GM23338 (cell line): ENCODE results near the gene ALPI. TPM values are rescaled to one million over a fixed set of nuclear protein-coding genes. Genes with fewer than 3 reads are reported as not detected.

Source experiments
- ATAC-seq: fragments of 200-7000 bp; cut with Tn5 transposase; 3 replicates; pipeline ENCODE4 v1.9.1; 2020
- DNase-seq: peaks from one replicate; pipeline ENCODE4 v3.0.0-alpha.2; 2015; ENCODE audit warnings: low spot score
- H2AFZ ChIP-seq: fragments of 200-600 bp; sonication (generic); 2 replicates; pipeline ENCODE4 v1.8.0; 2016; ENCODE audit warnings: antibody characterized with exemption, mild to moderate bottlenecking, moderate library complexity
- H3F3A ChIP-seq: fragments of 200-600 bp; sonication (generic); replicated peaks from 2 replicates; pipeline ENCODE4 v1.8.0; 2017; ENCODE audit warnings: antibody characterized with exemption, mixed run types, low read depth
- H3K27ac ChIP-seq: fragments of 200-600 bp; sonication (generic); 2 replicates; pipeline ENCODE4 v1.6.1; 2016; ENCODE audit warnings: low read depth
- H3K27me3 ChIP-seq: fragments of 200-600 bp; sonication (generic); 2 replicates; pipeline ENCODE4 v1.8.0; 2016; ENCODE audit warnings: mild to moderate bottlenecking, mixed run types, moderate library complexity; ENCODE audit not compliant: insufficient read depth
- H3K36me3 ChIP-seq: fragments of 200-600 bp; sonication (generic); 2 replicates; pipeline ENCODE4 v1.8.0; 2016; ENCODE audit warnings: mild to moderate bottlenecking; ENCODE audit not compliant: insufficient read depth
- H3K4me1 ChIP-seq: fragments of 200-600 bp; sonication (generic); 2 replicates; pipeline ENCODE4 v1.8.0; 2016; ENCODE audit warnings: mild to moderate bottlenecking, moderate library complexity; ENCODE audit not compliant: insufficient read depth
- H3K4me2 ChIP-seq: fragments of 200-600 bp; sonication (generic); 2 replicates; pipeline ENCODE4 v1.7.1; 2017; ENCODE audit warnings: mixed run types
- H3K4me3 ChIP-seq: fragments of 200-600 bp; sonication (generic); 2 replicates; pipeline ENCODE4 v1.6.1; 2016; ENCODE audit warnings: mixed run types
- H3K79me2 ChIP-seq: fragments of 200-600 bp; sonication (generic); replicated peaks from 2 replicates; pipeline ENCODE4 v1.8.0; 2017; ENCODE audit warnings: mild to moderate bottlenecking; ENCODE audit not compliant: insufficient read depth
- H3K9me2 ChIP-seq: fragments of 200-600 bp; sonication (generic); 2 replicates; pipeline ENCODE4 v1.8.0; 2017; ENCODE audit not compliant: insufficient read depth
- H4K20me1 ChIP-seq: fragments of 200-600 bp; sonication (generic); replicated peaks from 2 replicates; pipeline ENCODE4 v1.8.0; 2017; ENCODE audit warnings: mild to moderate bottlenecking; ENCODE audit not compliant: insufficient read depth
- H3K27ac Mint-ChIP-seq: 2 replicates; pipeline ENCODE4 v1.8.0; 2020; ENCODE audit warnings: inconsistent platforms, mild to moderate bottlenecking, moderate library complexity, mixed read lengths
- H3K27me3 Mint-ChIP-seq: 3 replicates; pipeline ENCODE4 v1.8.0; 2022; ENCODE audit warnings: low read depth, mild to moderate bottlenecking, moderate library complexity, mixed read lengths, inconsistent platforms; ENCODE audit not compliant: insufficient read depth, poor library complexity
- H3K36me3 Mint-ChIP-seq: 3 replicates; pipeline ENCODE4 v1.8.0; 2021; ENCODE audit warnings: low read depth, mild to moderate bottlenecking, inconsistent platforms, moderate library complexity, mixed read lengths
- H3K4me1 Mint-ChIP-seq: 3 replicates; pipeline ENCODE4 v1.8.0; 2020; ENCODE audit warnings: mild to moderate bottlenecking, inconsistent platforms, mixed read lengths
- H3K4me3 Mint-ChIP-seq: 3 replicates; pipeline ENCODE4 v1.8.0; 2021; ENCODE audit warnings: moderate library complexity, mild to moderate bottlenecking, inconsistent platforms, mixed read lengths
- H3K9me3 Mint-ChIP-seq: 3 replicates; pipeline ENCODE4 v1.8.0; 2020; ENCODE audit warnings: moderate library complexity, mild to moderate bottlenecking, inconsistent platforms, mixed read lengths
- CREB1 ChIP-seq: fragments of 250-450 bp; sonication (Bioruptor Pico); IDR thresholded peaks from 2 replicates; pipeline ENCODE4 v1.5.0; 2020; ENCODE audit warnings: low read depth, mild to moderate bottlenecking, moderate library complexity
- EZH2phosphoT487 ChIP-seq: fragments of 200-600 bp; sonication (generic); IDR thresholded peaks from one replicate; pipeline ENCODE4 v1.8.1; 2018; ENCODE audit warnings: antibody characterized with exemption; ENCODE audit not compliant: unreplicated experiment
- JUNB ChIP-seq: IDR thresholded peaks from one replicate; pipeline ENCODE4 v1.6.1; 2016; ENCODE audit warnings: antibody characterized with exemption; ENCODE audit not compliant: unreplicated experiment
- NANOG ChIP-seq: IDR thresholded peaks from 2 replicates; pipeline ENCODE4 v1.6.1; 2016; ENCODE audit warnings: antibody characterized with exemption, borderline replicate concordance
- POLR2AphosphoS5 ChIP-seq: IDR thresholded peaks from 2 replicates; pipeline ENCODE4 v1.6.1; 2016; ENCODE audit warnings: antibody characterized with exemption, low read depth
- STAT1 ChIP-seq: IDR thresholded peaks from one replicate; pipeline ENCODE4 v1.6.1; 2016; ENCODE audit warnings: antibody characterized with exemption; ENCODE audit not compliant: unreplicated experiment
- ZNF114 ChIP-seq: fragments of 250-450 bp; sonication (Bioruptor Pico); IDR thresholded peaks from 2 replicates; pipeline ENCODE4 v1.5.0; 2020; ENCODE audit warnings: mild to moderate bottlenecking, moderate library complexity
- ZNF331 ChIP-seq: fragments of 250-450 bp; sonication (Bioruptor Pico); IDR thresholded peaks from 2 replicates; pipeline ENCODE4 v1.5.0; 2020; ENCODE audit warnings: low read depth, mild to moderate bottlenecking, moderate library complexity
- polyA plus RNA-seq: library from polyadenylated mRNA; unstranded; fragments of >200 nt; fragmentation: Nextera tagmentation; extraction: Ambion mirVana; gene quantifications from 2 replicates; pipeline ENCODE4 v1.2.1, GENCODE V29; 2016
- total RNA-seq: library from RNA; depleted of rRNA; stranded (reverse); fragments of >200 nt; shearing (Covaris generic); gene quantifications from 2 replicates; pipeline ENCODE4 v1.2.3, GENCODE V29; 2014
- TF ChIP-seq, protein P1 (sequence below): fragments of 250-450 bp; sonication (Bioruptor Pico); IDR thresholded peaks from 2 replicates; pipeline ENCODE4 v1.5.0; 2020; ENCODE audit warnings: mild to moderate bottlenecking, moderate library complexity
- TF ChIP-seq, protein P2 (sequence below): IDR thresholded peaks from 2 replicates; pipeline ENCODE4 v1.6.1; 2016; ENCODE audit warnings: antibody characterized with exemption
- TF ChIP-seq, protein P3 (sequence below), 2 experiments: fragments of 200-600 bp in 1 of 2; sonication (generic) in 1 of 2; conservative IDR thresholded peaks; 2 replicates each; pipeline versions ENCODE4 v1.5.1 to v1.6.1; 2016 to 2017; ENCODE audit warnings: antibody characterized with exemption in 2 of 2, low read depth in 2 of 2, mild to moderate bottlenecking in 2 of 2, moderate library complexity in 1 of 2
- TF ChIP-seq, protein P4 (sequence below): IDR thresholded peaks from one replicate; pipeline ENCODE4 v1.6.1; 2018; ENCODE audit warnings: antibody characterized with exemption; ENCODE audit not compliant: unreplicated experiment

ALPI gene
- total and polyA plus RNA-seq, 2 experiments from 2014 or later = not detected

DNA sequence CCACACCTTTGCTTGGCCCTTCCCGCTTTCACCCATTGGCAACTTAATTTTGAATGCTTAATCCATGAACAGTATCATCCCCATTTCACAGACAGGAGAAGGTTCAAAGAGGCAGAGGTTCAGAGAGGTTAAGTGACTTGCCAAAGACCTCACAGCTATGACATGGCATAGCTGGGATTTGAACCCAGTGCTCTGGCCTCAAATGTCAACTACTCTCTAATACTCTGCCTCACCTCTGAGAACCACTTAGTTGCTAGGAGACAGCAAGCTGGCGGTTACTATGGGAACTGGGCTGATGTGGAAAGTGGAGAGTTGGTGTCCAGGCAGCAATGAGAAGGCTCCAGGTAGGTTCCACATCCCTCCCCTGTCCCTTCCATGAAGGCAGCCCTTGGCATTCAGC, 48.5 kb downstream of the ALPI start:
- H3K79me2 ChIP-seq = no peaks in the 10 kb centered on the region
- Mint-ChIP-seq H3K4me1 (peaks cover 30% of the 10 kb centered on the region), H3K27me3 (peaks cover 64% of the 10 kb centered on the region), H3K4me3 (peak overlapping the region; percentile 81), H3K36me3 (no peaks in the 10 kb centered on the region), H3K9me3 (no peaks in the 10 kb centered on the region), H3K27ac (no peak overlapping the region)
- DNase-seq (peak; percentile 62), ATAC-seq (no peak)
- H4K20me1 ChIP-seq = no peaks in the 10 kb centered on the region
- no peak overlapping the region for H3K4me2 ChIP-seq
- TF ChIP-seq NANOG = no peak
- no peak for TF ChIP-seq EZH2phosphoT487
- no peak for TF ChIP-seq JUNB
- TF ChIP-seq, protein P1, sequence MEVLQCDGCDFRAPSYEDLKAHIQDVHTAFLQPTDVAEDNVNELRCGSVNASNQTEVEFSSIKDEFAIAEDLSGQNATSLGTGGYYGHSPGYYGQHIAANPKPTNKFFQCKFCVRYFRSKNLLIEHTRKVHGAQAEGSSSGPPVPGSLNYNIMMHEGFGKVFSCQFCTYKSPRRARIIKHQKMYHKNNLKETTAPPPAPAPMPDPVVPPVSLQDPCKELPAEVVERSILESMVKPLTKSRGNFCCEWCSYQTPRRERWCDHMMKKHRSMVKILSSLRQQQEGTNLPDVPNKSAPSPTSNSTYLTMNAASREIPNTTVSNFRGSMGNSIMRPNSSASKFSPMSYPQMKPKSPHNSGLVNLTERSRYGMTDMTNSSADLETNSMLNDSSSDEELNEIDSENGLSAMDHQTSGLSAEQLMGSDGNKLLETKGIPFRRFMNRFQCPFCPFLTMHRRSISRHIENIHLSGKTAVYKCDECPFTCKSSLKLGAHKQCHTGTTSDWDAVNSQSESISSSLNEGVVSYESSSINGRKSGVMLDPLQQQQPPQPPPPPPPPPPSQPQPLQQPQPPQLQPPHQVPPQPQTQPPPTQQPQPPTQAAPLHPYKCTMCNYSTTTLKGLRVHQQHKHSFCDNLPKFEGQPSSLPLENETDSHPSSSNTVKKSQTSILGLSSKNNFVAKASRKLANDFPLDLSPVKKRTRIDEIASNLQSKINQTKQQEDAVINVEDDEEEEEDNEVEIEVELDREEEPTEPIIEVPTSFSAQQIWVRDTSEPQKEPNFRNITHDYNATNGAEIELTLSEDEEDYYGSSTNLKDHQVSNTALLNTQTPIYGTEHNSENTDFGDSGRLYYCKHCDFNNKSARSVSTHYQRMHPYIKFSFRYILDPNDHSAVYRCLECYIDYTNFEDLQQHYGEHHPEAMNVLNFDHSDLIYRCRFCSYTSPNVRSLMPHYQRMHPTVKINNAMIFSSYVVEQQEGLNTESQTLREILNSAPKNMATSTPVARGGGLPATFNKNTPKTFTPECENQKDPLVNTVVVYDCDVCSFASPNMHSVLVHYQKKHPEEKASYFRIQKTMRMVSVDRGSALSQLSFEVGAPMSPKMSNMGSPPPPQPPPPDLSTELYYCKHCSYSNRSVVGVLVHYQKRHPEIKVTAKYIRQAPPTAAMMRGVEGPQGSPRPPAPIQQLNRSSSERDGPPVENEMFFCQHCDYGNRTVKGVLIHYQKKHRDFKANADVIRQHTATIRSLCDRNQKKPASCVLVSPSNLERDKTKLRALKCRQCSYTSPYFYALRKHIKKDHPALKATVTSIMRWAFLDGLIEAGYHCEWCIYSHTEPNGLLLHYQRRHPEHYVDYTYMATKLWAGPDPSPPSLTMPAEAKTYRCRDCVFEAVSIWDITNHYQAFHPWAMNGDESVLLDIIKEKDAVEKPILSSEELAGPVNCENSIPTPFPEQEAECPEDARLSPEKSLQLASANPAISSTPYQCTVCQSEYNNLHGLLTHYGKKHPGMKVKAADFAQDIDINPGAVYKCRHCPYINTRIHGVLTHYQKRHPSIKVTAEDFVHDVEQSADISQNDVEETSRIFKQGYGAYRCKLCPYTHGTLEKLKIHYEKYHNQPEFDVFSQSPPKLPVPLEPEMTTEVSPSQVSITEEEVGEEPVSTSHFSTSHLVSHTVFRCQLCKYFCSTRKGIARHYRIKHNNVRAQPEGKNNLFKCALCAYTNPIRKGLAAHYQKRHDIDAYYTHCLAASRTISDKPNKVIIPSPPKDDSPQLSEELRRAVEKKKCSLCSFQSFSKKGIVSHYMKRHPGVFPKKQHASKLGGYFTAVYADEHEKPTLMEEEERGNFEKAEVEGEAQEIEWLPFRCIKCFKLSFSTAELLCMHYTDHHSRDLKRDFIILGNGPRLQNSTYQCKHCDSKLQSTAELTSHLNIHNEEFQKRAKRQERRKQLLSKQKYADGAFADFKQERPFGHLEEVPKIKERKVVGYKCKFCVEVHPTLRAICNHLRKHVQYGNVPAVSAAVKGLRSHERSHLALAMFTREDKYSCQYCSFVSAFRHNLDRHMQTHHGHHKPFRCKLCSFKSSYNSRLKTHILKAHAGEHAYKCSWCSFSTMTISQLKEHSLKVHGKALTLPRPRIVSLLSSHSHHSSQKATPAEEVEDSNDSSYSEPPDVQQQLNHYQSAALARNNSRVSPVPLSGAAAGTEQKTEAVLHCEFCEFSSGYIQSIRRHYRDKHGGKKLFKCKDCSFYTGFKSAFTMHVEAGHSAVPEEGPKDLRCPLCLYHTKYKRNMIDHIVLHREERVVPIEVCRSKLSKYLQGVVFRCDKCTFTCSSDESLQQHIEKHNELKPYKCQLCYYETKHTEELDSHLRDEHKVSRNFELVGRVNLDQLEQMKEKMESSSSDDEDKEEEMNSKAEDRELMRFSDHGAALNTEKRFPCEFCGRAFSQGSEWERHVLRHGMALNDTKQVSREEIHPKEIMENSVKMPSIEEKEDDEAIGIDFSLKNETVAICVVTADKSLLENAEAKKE (CRISPR knock-in tag) = no peak
- no peak for TF ChIP-seq STAT1
- no peak for TF ChIP-seq ZNF331 (CRISPR knock-in tag)
- TF ChIP-seq ZNF114 (CRISPR knock-in tag) = no peak
- TF ChIP-seq, protein P2, sequence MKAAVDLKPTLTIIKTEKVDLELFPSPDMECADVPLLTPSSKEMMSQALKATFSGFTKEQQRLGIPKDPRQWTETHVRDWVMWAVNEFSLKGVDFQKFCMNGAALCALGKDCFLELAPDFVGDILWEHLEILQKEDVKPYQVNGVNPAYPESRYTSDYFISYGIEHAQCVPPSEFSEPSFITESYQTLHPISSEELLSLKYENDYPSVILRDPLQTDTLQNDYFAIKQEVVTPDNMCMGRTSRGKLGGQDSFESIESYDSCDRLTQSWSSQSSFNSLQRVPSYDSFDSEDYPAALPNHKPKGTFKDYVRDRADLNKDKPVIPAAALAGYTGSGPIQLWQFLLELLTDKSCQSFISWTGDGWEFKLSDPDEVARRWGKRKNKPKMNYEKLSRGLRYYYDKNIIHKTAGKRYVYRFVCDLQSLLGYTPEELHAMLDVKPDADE = no peak
- TF ChIP-seq POLR2AphosphoS5 = no peak
- no peak for TF ChIP-seq CREB1 (CRISPR knock-in tag)
- TF ChIP-seq, protein P3, sequence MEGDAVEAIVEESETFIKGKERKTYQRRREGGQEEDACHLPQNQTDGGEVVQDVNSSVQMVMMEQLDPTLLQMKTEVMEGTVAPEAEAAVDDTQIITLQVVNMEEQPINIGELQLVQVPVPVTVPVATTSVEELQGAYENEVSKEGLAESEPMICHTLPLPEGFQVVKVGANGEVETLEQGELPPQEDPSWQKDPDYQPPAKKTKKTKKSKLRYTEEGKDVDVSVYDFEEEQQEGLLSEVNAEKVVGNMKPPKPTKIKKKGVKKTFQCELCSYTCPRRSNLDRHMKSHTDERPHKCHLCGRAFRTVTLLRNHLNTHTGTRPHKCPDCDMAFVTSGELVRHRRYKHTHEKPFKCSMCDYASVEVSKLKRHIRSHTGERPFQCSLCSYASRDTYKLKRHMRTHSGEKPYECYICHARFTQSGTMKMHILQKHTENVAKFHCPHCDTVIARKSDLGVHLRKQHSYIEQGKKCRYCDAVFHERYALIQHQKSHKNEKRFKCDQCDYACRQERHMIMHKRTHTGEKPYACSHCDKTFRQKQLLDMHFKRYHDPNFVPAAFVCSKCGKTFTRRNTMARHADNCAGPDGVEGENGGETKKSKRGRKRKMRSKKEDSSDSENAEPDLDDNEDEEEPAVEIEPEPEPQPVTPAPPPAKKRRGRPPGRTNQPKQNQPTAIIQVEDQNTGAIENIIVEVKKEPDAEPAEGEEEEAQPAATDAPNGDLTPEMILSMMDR (conservative IDR thresholded peaks at IDR 0.05; ENCODE audit: low read depth in 2 of 2) = no peak
- TF ChIP-seq, protein P4, sequence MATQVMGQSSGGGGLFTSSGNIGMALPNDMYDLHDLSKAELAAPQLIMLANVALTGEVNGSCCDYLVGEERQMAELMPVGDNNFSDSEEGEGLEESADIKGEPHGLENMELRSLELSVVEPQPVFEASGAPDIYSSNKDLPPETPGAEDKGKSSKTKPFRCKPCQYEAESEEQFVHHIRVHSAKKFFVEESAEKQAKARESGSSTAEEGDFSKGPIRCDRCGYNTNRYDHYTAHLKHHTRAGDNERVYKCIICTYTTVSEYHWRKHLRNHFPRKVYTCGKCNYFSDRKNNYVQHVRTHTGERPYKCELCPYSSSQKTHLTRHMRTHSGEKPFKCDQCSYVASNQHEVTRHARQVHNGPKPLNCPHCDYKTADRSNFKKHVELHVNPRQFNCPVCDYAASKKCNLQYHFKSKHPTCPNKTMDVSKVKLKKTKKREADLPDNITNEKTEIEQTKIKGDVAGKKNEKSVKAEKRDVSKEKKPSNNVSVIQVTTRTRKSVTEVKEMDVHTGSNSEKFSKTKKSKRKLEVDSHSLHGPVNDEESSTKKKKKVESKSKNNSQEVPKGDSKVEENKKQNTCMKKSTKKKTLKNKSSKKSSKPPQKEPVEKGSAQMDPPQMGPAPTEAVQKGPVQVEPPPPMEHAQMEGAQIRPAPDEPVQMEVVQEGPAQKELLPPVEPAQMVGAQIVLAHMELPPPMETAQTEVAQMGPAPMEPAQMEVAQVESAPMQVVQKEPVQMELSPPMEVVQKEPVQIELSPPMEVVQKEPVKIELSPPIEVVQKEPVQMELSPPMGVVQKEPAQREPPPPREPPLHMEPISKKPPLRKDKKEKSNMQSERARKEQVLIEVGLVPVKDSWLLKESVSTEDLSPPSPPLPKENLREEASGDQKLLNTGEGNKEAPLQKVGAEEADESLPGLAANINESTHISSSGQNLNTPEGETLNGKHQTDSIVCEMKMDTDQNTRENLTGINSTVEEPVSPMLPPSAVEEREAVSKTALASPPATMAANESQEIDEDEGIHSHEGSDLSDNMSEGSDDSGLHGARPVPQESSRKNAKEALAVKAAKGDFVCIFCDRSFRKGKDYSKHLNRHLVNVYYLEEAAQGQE = no peak
- H3K27ac ChIP-seq = no peak overlapping the region
- H3K4me3 ChIP-seq = no peak overlapping the region
- H3K4me1 ChIP-seq = peaks cover 21% of the 10 kb centered on the region; the same call in 1 of the 2 replicates
- no peaks in the 10 kb centered on the region for H3K36me3 ChIP-seq
- H3F3A ChIP-seq = no peaks in the 10 kb centered on the region; the same call in 1 of the 2 replicates
- H3K9me2 ChIP-seq = no peaks in the 10 kb centered on the region
- no peak overlapping the region for H2AFZ ChIP-seq
- peaks cover 46% of the 10 kb centered on the region for H3K27me3 ChIP-seq
